ENCODE data around the gene KANK3.

- TF ChIP-seq CTCF (IDR thresholded peaks at IDR 0.05), result no peak
- TF ChIP-seq SIN3A (IDR thresholded peaks at IDR 0.05; ENCODE audit: borderline replicate concordance, insufficient read depth, low read depth, low read length), result no peak
- TF ChIP-seq POLR2AphosphoS5 (IDR thresholded peaks at IDR 0.05; ENCODE audit: low read depth, low read length), result peak; percentile 66; the same call in 1 of the 2 replicates
- no peak for TF ChIP-seq REST (IDR thresholded peaks at IDR 0.05; ENCODE audit: insufficient read depth in 1 of 2, low read depth in 2 of 2, low read length in 1 of 2)
Measured at GRCh38 chr19:8367327-8368001, 24.4 kb upstream of the KANK3 start.
